WI38 (cell line): ENCODE measurements around the gene P3H4.

ENCODE experiments used
- H3K4me3 ChIP-seq: 2 replicates; pipeline ENCODE4 v1.5.1; 2011; ENCODE audit warnings: low read depth, mild to moderate bottlenecking, control low read depth, low read length
- CTCF ChIP-seq: IDR thresholded peaks from 2 replicates; pipeline ENCODE4 v1.5.1; 2012; ENCODE audit warnings: low read depth, mild to moderate bottlenecking, control low read depth, low read length

Gene P3H4

DNA sequence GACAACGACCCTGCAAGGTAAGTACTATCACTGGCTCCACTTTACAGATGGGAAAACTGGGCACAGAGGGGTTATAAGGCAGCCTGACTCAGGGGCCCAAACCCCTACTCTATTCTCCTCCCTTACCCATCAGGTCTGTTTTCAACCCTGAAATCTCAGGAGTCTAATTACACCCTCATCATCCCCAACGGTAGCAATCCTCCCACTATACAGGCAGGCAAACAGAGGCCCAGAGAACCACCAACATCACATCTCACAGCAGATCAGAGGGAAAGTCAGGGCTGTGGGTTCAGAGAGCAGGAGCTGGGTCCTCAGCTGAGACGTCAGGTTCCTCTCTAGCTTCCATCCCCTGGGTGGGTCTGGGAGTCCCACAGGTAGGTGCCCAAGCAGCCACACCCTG lies 41.8 kb downstream of the P3H4 start:
- H3K4me3 ChIP-seq: no peak overlapping the region
- TF ChIP-seq CTCF: no peak

DNA sequence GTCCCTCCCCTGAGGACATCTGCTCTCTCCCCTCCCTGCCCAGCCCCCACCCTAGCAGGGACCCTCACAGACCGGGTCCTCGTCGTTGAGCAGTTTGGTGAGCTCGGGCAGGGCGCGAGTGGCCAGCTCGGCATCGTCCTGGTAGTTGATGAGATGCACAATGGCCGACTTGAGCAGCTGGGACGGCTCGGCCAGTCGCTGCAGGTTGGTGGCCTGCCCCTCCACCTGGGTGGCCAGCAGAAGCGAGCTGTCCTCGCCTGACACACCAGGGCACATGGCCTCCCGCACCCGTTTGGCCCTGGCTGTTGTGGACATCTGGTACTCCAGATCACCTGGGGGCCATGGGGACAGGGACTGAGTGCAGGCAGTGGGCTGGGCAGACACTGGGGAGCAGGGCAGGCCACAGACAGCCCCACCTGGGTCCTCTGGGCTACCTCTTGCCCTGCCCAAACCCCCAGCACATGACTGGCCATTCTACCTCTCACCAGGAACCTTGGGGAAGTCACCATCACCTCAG lies 42.3 kb downstream of the P3H4 start:
- H3K4me3 ChIP-seq: no peak overlapping the region
- no peak for TF ChIP-seq CTCF

GRCh38 chr17:41768682-41769288 lies 43.0 kb downstream of the P3H4 start:
- H3K4me3 ChIP-seq: no peak overlapping the region
- no peak for TF ChIP-seq CTCF

- TF ChIP-seq CTCF: no peak
- H3K4me3 ChIP-seq: no peak overlapping the region
These were observed 44.3 kb downstream of the P3H4 start for GRCh38 chr17:41767324-41768042.

DNA sequence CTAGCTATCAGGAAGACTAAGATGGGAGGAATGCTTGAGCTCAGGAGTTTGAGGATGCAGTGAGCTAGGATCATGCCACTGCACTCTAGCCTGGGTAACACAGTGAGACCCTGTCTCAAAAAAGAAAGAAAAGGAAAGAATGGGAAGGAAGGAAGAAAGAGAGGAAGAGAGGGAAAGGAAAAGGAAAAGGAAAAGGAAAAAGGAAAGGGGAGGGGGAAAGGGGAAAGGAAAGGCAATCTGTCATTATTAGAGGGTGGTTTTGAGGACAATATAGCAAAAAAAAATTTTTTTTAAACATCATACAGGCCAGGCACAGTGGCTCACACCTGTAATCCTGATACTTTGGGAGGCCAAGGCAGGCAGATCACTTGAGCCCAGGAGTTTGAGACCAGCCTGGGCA lies 45.6 kb downstream of the P3H4 start:
- H3K4me3 ChIP-seq: no peak overlapping the region
- TF ChIP-seq CTCF: no peak

DNA sequence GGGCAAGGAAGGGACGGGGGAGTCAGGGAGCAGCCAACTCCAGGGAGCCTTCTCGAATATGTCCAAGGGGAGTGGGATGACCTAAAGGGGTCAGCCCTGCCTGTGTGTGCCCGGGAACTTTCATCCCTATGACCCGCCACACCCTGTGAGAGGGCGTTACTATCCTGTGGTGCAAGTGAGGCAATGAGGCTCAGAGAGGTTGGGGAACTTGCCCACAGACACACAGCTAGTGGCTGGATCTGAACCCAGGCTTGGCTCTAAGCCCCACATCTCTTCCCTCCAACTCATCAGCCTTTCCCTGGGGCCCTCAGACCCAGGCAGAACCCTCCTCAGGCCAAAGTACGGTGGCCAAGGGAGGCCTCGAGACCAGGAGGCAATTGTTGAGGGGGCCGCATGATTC lies 48.4 kb downstream of the P3H4 start:
- H3K4me3 ChIP-seq: no peak overlapping the region
- no peak for TF ChIP-seq CTCF

- no peak overlapping the region for H3K4me3 ChIP-seq
- no peak for TF ChIP-seq CTCF
These were observed 48.9 kb downstream of the P3H4 start for GRCh38 chr17:41762841-41763240.
